CD14-positive monocyte (primary cell): ENCODE results near the gene DTNB. TPM values are rescaled to one million over a fixed set of nuclear protein-coding genes. Genes with fewer than 3 reads are reported as not detected.

Source experiments
- DNase-seq, 3 donors: peaks; one replicate each; pipeline ENCODE4 v3.0.0-alpha.2; 2011 to 2022
- H2AFZ ChIP-seq: 2 replicates; pipeline ENCODE4 v1.6.0; 2012; ENCODE audit warnings: mild to moderate bottlenecking, low read depth, low read length, inconsistent platforms; ENCODE audit not compliant: insufficient read depth, poor library complexity, severe bottlenecking
- H3K27ac ChIP-seq, 2 donors: 1 replicate in 1 of 2; 2 replicates in 1 of 2; pipeline ENCODE4 v1.5.1; 2012 to 2013; ENCODE audit warnings: low read length in 2 of 2, control low read depth in 1 of 2, inconsistent platforms in 1 of 2, low read depth in 1 of 2, mild to moderate bottlenecking in 1 of 2
- H3K27me3 ChIP-seq, 2 donors: one replicate each; pipeline versions ENCODE4 v1.6.0 to v1.6.1; 2011 to 2013; ENCODE audit warnings: low read length in 2 of 2; ENCODE audit not compliant: control insufficient read depth in 2 of 2, insufficient read depth in 2 of 2
- H3K36me3 ChIP-seq, 2 donors: replicated peaks in 1 of 2; 1 replicate in 1 of 2; 2 replicates in 1 of 2; pipeline versions ENCODE4 v1.5.1 to v1.6.1; 2012 to 2013; ENCODE audit warnings: low read length in 2 of 2, control low read depth in 1 of 2, inconsistent platforms in 1 of 2, mild to moderate bottlenecking in 1 of 2; ENCODE audit not compliant: insufficient read depth in 2 of 2, control insufficient read depth in 1 of 2
- H3K4me1 ChIP-seq, 2 donors: 1 replicate in 1 of 2; 2 replicates in 1 of 2; pipeline versions ENCODE4 v1.5.1 to v1.6.1; 2012 to 2013; ENCODE audit warnings: low read length in 2 of 2, control low read depth in 1 of 2, inconsistent platforms in 1 of 2, mild to moderate bottlenecking in 1 of 2, moderate library complexity in 1 of 2; ENCODE audit not compliant: insufficient read depth in 2 of 2, control insufficient read depth in 1 of 2
- H3K4me2 ChIP-seq: replicated peaks from 2 replicates; pipeline ENCODE3; 2012; ENCODE audit warnings: low read length, moderate library complexity, mild to moderate bottlenecking; ENCODE audit not compliant: poor library complexity, severe bottlenecking; ENCODE audit errors: extremely low read depth
- H3K4me3 ChIP-seq, 3 experiments: fragments of 200-600 bp in 1 of 3; sonication (generic) in 1 of 3; replicated peaks in 1 of 3; 1 replicate in 2 of 3; 2 replicates in 1 of 3; pipeline ENCODE4 v1.5.1; 2011 to 2013; ENCODE audit warnings: low read length in 3 of 3, mild to moderate bottlenecking in 3 of 3, control low read depth in 2 of 3, low read depth in 2 of 3, inconsistent platforms in 1 of 3, moderate library complexity in 1 of 3
- H3K79me2 ChIP-seq: 2 replicates; pipeline ENCODE4 v1.6.0; 2012; ENCODE audit warnings: mild to moderate bottlenecking, control low read depth, inconsistent platforms, low read length, moderate library complexity; ENCODE audit not compliant: insufficient read depth
- H3K9ac ChIP-seq: 2 replicates; pipeline ENCODE4 v1.6.0; 2017; ENCODE audit warnings: low read length, mild to moderate bottlenecking; ENCODE audit not compliant: insufficient read depth, poor library complexity, severe bottlenecking
- H3K9me3 ChIP-seq, 2 donors: replicated peaks in 1 of 2; 1 replicate in 1 of 2; 2 replicates in 1 of 2; pipeline versions ENCODE4 v1.5.1 to v1.6.1; 2012 to 2013; ENCODE audit warnings: low read length in 2 of 2, control low read depth in 1 of 2; ENCODE audit not compliant: control insufficient read depth in 1 of 2, insufficient read depth in 1 of 2
- H4K20me1 ChIP-seq: 2 replicates; pipeline ENCODE4 v1.6.0; 2012; ENCODE audit warnings: mild to moderate bottlenecking, low read length, control low read depth, moderate library complexity; ENCODE audit not compliant: insufficient read depth
- H3K27ac Mint-ChIP-seq, 7 donors: one replicate each; pipeline ENCODE4 v1.8.0; 2020; ENCODE audit warnings: mild to moderate bottlenecking in 7 of 7, mixed read lengths in 7 of 7, moderate library complexity in 6 of 7, inconsistent platforms in 2 of 7
- H3K27me3 Mint-ChIP-seq, 3 donors: one replicate each; pipeline ENCODE4 v1.8.0; 2021 to 2022; ENCODE audit warnings: low read depth in 3 of 3, mild to moderate bottlenecking in 3 of 3, mixed read lengths in 3 of 3, moderate library complexity in 3 of 3, inconsistent platforms in 1 of 3
- H3K36me3 Mint-ChIP-seq, 2 donors: one replicate each; pipeline ENCODE4 v1.8.0; 2020; ENCODE audit warnings: mixed read lengths in 2 of 2, inconsistent platforms in 1 of 2, mild to moderate bottlenecking in 1 of 2
- H3K4me1 Mint-ChIP-seq: one replicate; pipeline ENCODE4 v1.8.0; 2020; ENCODE audit warnings: mild to moderate bottlenecking, mixed read lengths
- H3K4me3 Mint-ChIP-seq, 2 donors: one replicate each; pipeline ENCODE4 v1.8.0; 2020; ENCODE audit warnings: mild to moderate bottlenecking in 2 of 2, mixed read lengths in 2 of 2, moderate library complexity in 1 of 2
- H3K9me3 Mint-ChIP-seq, 7 donors: one replicate each; pipeline ENCODE4 v1.8.0; 2020 to 2022; ENCODE audit warnings: mixed read lengths in 7 of 7, mild to moderate bottlenecking in 6 of 7, moderate library complexity in 6 of 7, inconsistent platforms in 2 of 7
- WGBS: methylation state at CpG from one replicate; pipeline ENCODE4 v1.1.5; 2013; ENCODE audit warnings: missing lambda C conversion rate; ENCODE audit not compliant: insufficient coverage; 5-methylcytosine and 5-hydroxymethylcytosine counted together
- intact Hi-C, 2 donors: fragments of 100-400 bp; cut with micrococcal nuclease; formaldehyde crosslinking; loops; one replicate each; pipeline versions ENCODE4 v1.15.0 to v1.15.1; 2023
- polyA plus RNA-seq, 3 donors: library from polyadenylated mRNA; depleted of rRNA in 1 of 3; unstranded in 2 of 3; stranded (reverse) in 1 of 3; fragments of 300-500 nt in 2 of 3; fragments of >200 nt in 1 of 3; fragmentation: Illumina TruSeq in 2 of 3; gene quantifications; 1 replicate in 2 of 3; 2 replicates in 1 of 3; pipeline ENCODE4 v1.2.3, GENCODE V29; 2012 to 2021
- TF ChIP-seq, protein P1 (sequence below): fragments of 200-600 bp; IDR thresholded peaks from one replicate; pipeline ENCODE4 v1.8.0; 2022; ENCODE audit warnings: antibody characterized with exemption, mild to moderate bottlenecking

The DTNB gene
- polyA plus RNA-seq, 3 donors, result 3.0 to 4.2 (median 3.3) TPM

GRCh38 chr2:25618676-25619075, 54.7 kb downstream of the DTNB start:
- intact Hi-C loops, result no loop called here
- H3K27ac Mint-ChIP-seq, result no peak overlapping the region
- H3K79me2 ChIP-seq, result no peaks in the 10 kb centered on the region
- H3K36me3 Mint-ChIP-seq, result peaks cover 8 to 9% of the 10 kb centered on the region in 2 donors
- no CpG with 5 or more reads among the region's 2 CpGs for WGBS
- no peak overlapping the region for H2AFZ ChIP-seq
- H3K27ac ChIP-seq, result no peak overlapping the region
- H3K4me2 ChIP-seq, result no peak overlapping the region
- no peak overlapping the region for H3K9ac ChIP-seq
- no peaks in the 10 kb centered on the region for H3K27me3 Mint-ChIP-seq
- no peaks in the 10 kb centered on the region for H4K20me1 ChIP-seq
- no peaks in the 10 kb centered on the region for H3K27me3 ChIP-seq
- no peaks in the 10 kb centered on the region for H3K36me3 ChIP-seq
- H3K4me3 ChIP-seq, result no peak overlapping the region
- H3K4me1 ChIP-seq, result no peaks in the 10 kb centered on the region
- no peaks in the 10 kb centered on the region for H3K9me3 ChIP-seq
- TF ChIP-seq, protein P1, sequence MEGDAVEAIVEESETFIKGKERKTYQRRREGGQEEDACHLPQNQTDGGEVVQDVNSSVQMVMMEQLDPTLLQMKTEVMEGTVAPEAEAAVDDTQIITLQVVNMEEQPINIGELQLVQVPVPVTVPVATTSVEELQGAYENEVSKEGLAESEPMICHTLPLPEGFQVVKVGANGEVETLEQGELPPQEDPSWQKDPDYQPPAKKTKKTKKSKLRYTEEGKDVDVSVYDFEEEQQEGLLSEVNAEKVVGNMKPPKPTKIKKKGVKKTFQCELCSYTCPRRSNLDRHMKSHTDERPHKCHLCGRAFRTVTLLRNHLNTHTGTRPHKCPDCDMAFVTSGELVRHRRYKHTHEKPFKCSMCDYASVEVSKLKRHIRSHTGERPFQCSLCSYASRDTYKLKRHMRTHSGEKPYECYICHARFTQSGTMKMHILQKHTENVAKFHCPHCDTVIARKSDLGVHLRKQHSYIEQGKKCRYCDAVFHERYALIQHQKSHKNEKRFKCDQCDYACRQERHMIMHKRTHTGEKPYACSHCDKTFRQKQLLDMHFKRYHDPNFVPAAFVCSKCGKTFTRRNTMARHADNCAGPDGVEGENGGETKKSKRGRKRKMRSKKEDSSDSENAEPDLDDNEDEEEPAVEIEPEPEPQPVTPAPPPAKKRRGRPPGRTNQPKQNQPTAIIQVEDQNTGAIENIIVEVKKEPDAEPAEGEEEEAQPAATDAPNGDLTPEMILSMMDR, result no peak
- no peak for DNase-seq
- no peaks in the 10 kb centered on the region for H3K9me3 Mint-ChIP-seq
- no peak overlapping the region for H3K4me3 Mint-ChIP-seq
- no peaks in the 10 kb centered on the region for H3K4me1 Mint-ChIP-seq

DNA sequence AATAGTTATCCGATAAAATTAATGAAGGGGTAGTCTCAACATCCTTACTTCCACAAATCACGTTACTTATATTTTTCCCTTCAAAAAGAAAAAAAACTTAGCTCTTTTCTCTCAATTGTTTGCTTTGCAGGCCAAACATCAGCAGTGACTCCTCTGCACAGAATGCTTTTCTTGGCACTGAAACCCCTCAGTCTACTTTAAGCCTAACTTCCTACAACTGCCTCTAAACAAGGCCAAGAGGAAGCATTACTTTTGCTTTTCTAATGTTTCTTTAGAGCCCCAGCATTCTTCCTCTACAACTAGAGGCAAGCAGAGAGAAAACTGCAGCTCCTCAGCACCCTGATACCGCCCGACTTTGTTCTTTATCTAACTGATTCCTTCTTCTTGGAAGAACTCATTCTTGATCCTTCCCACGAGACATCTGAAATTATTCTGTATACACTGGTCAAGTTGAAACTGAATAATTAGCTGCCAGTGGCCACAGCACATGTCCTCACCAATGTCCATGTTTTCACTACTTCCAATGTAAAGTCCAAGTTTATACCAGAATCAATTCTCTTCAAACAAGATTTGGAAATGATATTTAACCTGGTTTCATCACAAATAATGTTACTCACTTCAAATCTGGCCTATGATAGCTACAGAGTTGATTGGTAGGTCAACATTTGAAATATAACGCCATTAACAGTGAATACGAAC, 55.3 kb downstream of the DTNB start:
- no peak overlapping the region for H3K9ac ChIP-seq

More for the DNA sequence above, 55.3 kb downstream of the DTNB start:
- Histone ChIP-seq H4K20me1 (no peaks in the 10 kb centered on the region), H3K4me1 (no peaks in the 10 kb centered on the region), H2AFZ (no peak overlapping the region), H3K27ac (no peak overlapping the region), H3K4me2 (no peak overlapping the region), H3K27me3 (no peaks in the 10 kb centered on the region), H3K79me2 (no peaks in the 10 kb centered on the region), H3K9me3 (no peaks in the 10 kb centered on the region), H3K36me3 (no peaks in the 10 kb centered on the region), H3K4me3 (no peak overlapping the region)
- no peaks in the 10 kb centered on the region for H3K4me1 Mint-ChIP-seq
- TF ChIP-seq, protein P1, result no peak
- intact Hi-C loops, result no loop called here
- peaks cover 8 to 9% of the 10 kb centered on the region in 2 donors for H3K36me3 Mint-ChIP-seq
- no peak overlapping the region for H3K27ac Mint-ChIP-seq
- H3K27me3 Mint-ChIP-seq, result no peaks in the 10 kb centered on the region
- no peak overlapping the region for H3K4me3 Mint-ChIP-seq
- WGBS, result 60% methylated on average over 3 of the region's 7 CpGs
- no peaks in the 10 kb centered on the region for H3K9me3 Mint-ChIP-seq
- DNase-seq, result no peak
